Panc1 (cell line): ENCODE measurements around the gene ATP6V1G1. TPM values are rescaled to one million over a fixed set of nuclear protein-coding genes. Genes with fewer than 3 reads are reported as not detected.

Source experiments
- ATAC-seq: fragments of 200-7000 bp; cut with Tn5 transposase; 2 replicates; pipeline ENCODE4 v1.9.1; 2020; ENCODE audit warnings: mild to moderate bottlenecking, moderate library complexity
- BruUV-seq: library from RNA; stranded (reverse); fragments of 400-500 nt; replicated peaks from 2 replicates; lab custom pipeline; 2021; lab: Mats Ljungman, UMichigan
- CTCF ChIA-PET: fragments of 300-600 bp; sonication (Branson Sonifier 250); formaldehyde crosslinking; loops from one replicate; lab custom pipeline; 2022; ENCODE audit warnings: antibody characterized with exemption; lab: Charles Lee
- POLR2A ChIA-PET: fragments of 300-600 bp; sonication (Branson Sonifier 250); formaldehyde crosslinking; loops from one replicate; lab custom pipeline; 2022; ENCODE audit warnings: antibody characterized with exemption; lab: Charles Lee
- DNase-seq: peaks from one replicate; pipeline ENCODE4 v3.0.0-alpha.2; 2010; ENCODE audit warnings: low read depth, low spot score
- H3K27ac ChIP-seq: 2 replicates; pipeline ENCODE4 v1.5.1; 2011; ENCODE audit warnings: mild to moderate bottlenecking, low read length, inconsistent platforms
- H3K27me3 ChIP-seq: fragments of 200-500 bp; sonication (Bioruptor generic); 2 replicates; pipeline ENCODE4 v1.6.0; 2014; ENCODE audit warnings: low read length, inconsistent platforms; ENCODE audit not compliant: control insufficient read depth, insufficient read depth
- H3K36me3 ChIP-seq: fragments of 200-500 bp; sonication (Bioruptor generic); 2 replicates; pipeline ENCODE4 v1.5.1; 2014; ENCODE audit warnings: inconsistent platforms, mild to moderate bottlenecking, low read length, moderate library complexity; ENCODE audit not compliant: control insufficient read depth, insufficient read depth
- H3K4me1 ChIP-seq: 2 replicates; pipeline ENCODE4 v1.5.1; 2011; ENCODE audit warnings: inconsistent platforms, mild to moderate bottlenecking, low read length, moderate library complexity; ENCODE audit not compliant: control insufficient read depth, insufficient read depth
- H3K4me3 ChIP-seq, 2 experiments: 2 replicates each; pipeline ENCODE4 v1.5.1; 2011 to 2012; ENCODE audit warnings: low read depth in 2 of 2, low read length in 2 of 2, mild to moderate bottlenecking in 2 of 2, inconsistent platforms in 1 of 2, moderate library complexity in 1 of 2
- H3K9me3 ChIP-seq: fragments of 200-500 bp; sonication (Bioruptor generic); 2 replicates; pipeline ENCODE4 v1.5.1; 2014; ENCODE audit warnings: low read depth, mild to moderate bottlenecking, inconsistent platforms, low read length, moderate library complexity; ENCODE audit not compliant: control insufficient read depth, insufficient read depth
- CTCF ChIP-seq: fragments of 450-650 bp; IDR thresholded peaks from 2 replicates; pipeline ENCODE4 v1.5.1; 2017; ENCODE audit warnings: mild to moderate bottlenecking
- POLR2AphosphoS5 ChIP-seq: IDR thresholded peaks from 2 replicates; pipeline ENCODE4 v1.6.1; 2012; ENCODE audit warnings: mild to moderate bottlenecking, low read depth, low read length, moderate library complexity
- REST ChIP-seq, 2 experiments: IDR thresholded peaks; 2 replicates each; pipeline ENCODE4 v1.6.1; 2011 to 2012; ENCODE audit warnings: low read depth in 2 of 2, control low read depth in 1 of 2, low read length in 1 of 2, mild to moderate bottlenecking in 1 of 2, moderate library complexity in 1 of 2; ENCODE audit not compliant: insufficient read depth in 1 of 2
- SIN3A ChIP-seq: IDR thresholded peaks from 2 replicates; pipeline ENCODE4 v1.6.1; 2012; ENCODE audit warnings: low read depth, mild to moderate bottlenecking, low read length, moderate library complexity, borderline replicate concordance; ENCODE audit not compliant: insufficient read depth
- TCF7L2 ChIP-seq: IDR thresholded peaks from 2 replicates; pipeline ENCODE4 v1.6.1; 2011; ENCODE audit warnings: mild to moderate bottlenecking, low read depth, low read length, inconsistent platforms
- in situ Hi-C: cut with HindIII; loops from 2 replicates; pipeline ENCODE4 v1.10.0; 2016; ENCODE audit warnings: low sequenced_read_pairs, low pct_unique_long_range_greater_than_20kb
- intact Hi-C: fragments of 100-400 bp; cut with micrococcal nuclease; formaldehyde crosslinking; loops from one replicate; pipeline ENCODE4 v1.10.0; 2022; ENCODE audit not compliant: unreplicated experiment
- total RNA-seq: library from RNA; stranded (reverse); gene quantifications from one replicate; pipeline ENCODE4 v1.2.1, GENCODE V29; 2021; ENCODE audit not compliant: unreplicated experiment

The ATP6V1G1 gene
- total RNA-seq, 1 experiment from 2014 or later = 71.8 TPM

GRCh38 chr9:114627553-114627952 is 40.0 kb downstream of the ATP6V1G1 start:
- ChIA-PET POLR2A (no interaction called here), CTCF (no interaction called here)
- no peak for DNase-seq
- Histone ChIP-seq H3K4me3 (no peak overlapping the region), H3K27me3 (no peaks in the 10 kb centered on the region), H3K9me3 (no peaks in the 10 kb centered on the region), H3K4me1 (no peaks in the 10 kb centered on the region), H3K27ac (no peak overlapping the region), H3K36me3 (no peaks in the 10 kb centered on the region)
- BruUV-seq = no TSS peak
- in situ Hi-C loops (no loop called here), intact Hi-C loops (no loop called here)
- TF ChIP-seq SIN3A = no peak
- TF ChIP-seq REST (IDR thresholded peaks at IDR 0.05; ENCODE audit: insufficient read depth in 1 of 2, low read depth in 2 of 2, low read length in 1 of 2) = no peak
- TF ChIP-seq POLR2AphosphoS5 = no peak
- TF ChIP-seq CTCF = no peak
- no peak for TF ChIP-seq TCF7L2
- no peak for ATAC-seq

DNA sequence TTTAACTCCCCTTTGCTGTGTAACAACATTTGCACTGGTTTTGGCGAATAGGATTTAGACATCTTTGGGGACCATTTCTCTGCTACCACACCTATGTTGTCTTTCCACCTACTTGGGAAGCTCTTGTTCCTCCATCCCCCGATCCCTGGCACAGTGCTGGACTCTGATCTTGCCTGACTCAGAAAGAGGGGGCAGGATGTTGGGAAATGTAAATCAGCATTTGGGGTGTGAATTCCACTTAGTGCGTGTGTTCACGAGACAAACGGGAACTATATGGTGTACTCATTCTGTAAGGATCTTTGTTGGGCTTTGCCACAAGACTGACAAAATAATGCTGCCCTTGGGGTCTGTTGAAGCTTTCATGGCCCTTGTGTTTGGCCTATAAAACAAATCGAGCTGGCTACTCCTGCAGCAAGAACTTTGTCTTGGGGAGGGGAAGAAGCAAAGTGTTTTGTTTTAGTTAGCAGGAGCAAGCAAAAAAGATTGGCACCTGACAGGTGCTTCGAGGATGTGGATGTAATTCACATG is 42.1 kb downstream of the ATP6V1G1 start:
- Histone ChIP-seq H3K27me3 (no peaks in the 10 kb centered on the region), H3K4me3 (no peak overlapping the region), H3K9me3 (no peaks in the 10 kb centered on the region), H3K27ac (no peak overlapping the region), H3K36me3 (no peaks in the 10 kb centered on the region), H3K4me1 (no peaks in the 10 kb centered on the region)
- POLR2A ChIA-PET = interaction anchor here (0.6 kb wide), 1 partner anchor 42 kb away, joined by 3 read pairs; the partner anchor contains the start of gene ATP6V1G1
- intact Hi-C loops = no loop called here
- CTCF ChIA-PET = no interaction called here
- DNase-seq (no peak), ATAC-seq (no peak)
- BruUV-seq = no TSS peak
- no peak for TF ChIP-seq CTCF
- TF ChIP-seq POLR2AphosphoS5 = no peak
- TF ChIP-seq SIN3A = no peak
- no peak for TF ChIP-seq REST (IDR thresholded peaks at IDR 0.05; ENCODE audit: insufficient read depth in 1 of 2, low read depth in 2 of 2, low read length in 1 of 2)
- TF ChIP-seq TCF7L2 = no peak
- in situ Hi-C loops = no loop called here
